Osteocyte (in vitro differentiated cells): ENCODE measurements around the gene OXER1. TPM values are rescaled to one million over a fixed set of nuclear protein-coding genes. Genes with fewer than 3 reads are reported as not detected.

Experiments used
- DNase-seq: peaks from one replicate; pipeline ENCODE4 v3.0.0; 2021; ENCODE audit warnings: mixed read lengths; ENCODE audit not compliant: unreplicated experiment; ENCODE audit errors: extremely low spot score
- H3K27ac Mint-ChIP-seq: one replicate; pipeline ENCODE4 v1.8.0; 2021; ENCODE audit warnings: mild to moderate bottlenecking, mixed read lengths; ENCODE audit not compliant: unreplicated experiment
- H3K27me3 Mint-ChIP-seq: one replicate; pipeline ENCODE4 v1.8.0; 2021; ENCODE audit warnings: mixed read lengths; ENCODE audit not compliant: unreplicated experiment
- H3K36me3 Mint-ChIP-seq: one replicate; pipeline ENCODE4 v1.8.0; 2021; ENCODE audit warnings: mixed read lengths; ENCODE audit not compliant: unreplicated experiment
- H3K4me1 Mint-ChIP-seq: one replicate; pipeline ENCODE4 v1.8.0; 2021; ENCODE audit warnings: mixed read lengths; ENCODE audit not compliant: unreplicated experiment
- H3K4me3 Mint-ChIP-seq: one replicate; pipeline ENCODE4 v1.8.0; 2021; ENCODE audit warnings: mild to moderate bottlenecking, moderate library complexity, mixed read lengths; ENCODE audit not compliant: unreplicated experiment
- H3K9me3 Mint-ChIP-seq: one replicate; pipeline ENCODE4 v1.8.0; 2021; ENCODE audit warnings: mixed read lengths; ENCODE audit not compliant: unreplicated experiment
- CTCF ChIP-seq: fragments of 200-600 bp; sonication (generic); IDR thresholded peaks from 2 replicates; pipeline ENCODE4 v1.5.0; 2021; ENCODE audit warnings: antibody characterized with exemption, mild to moderate bottlenecking, moderate library complexity
- total RNA-seq: library from RNA; stranded (reverse); gene quantifications from 2 replicates; pipeline ENCODE4 v1.2.1, GENCODE V29; 2021

OXER1 gene
- total RNA-seq, 1 donor from 2014 or later, result not detected

- Mint-ChIP-seq H3K4me3 (no peak overlapping the region), H3K36me3 (peaks cover 8% of the 10 kb centered on the region), H3K27ac (no peak overlapping the region), H3K4me1 (no peaks in the 10 kb centered on the region), H3K9me3 (no peaks in the 10 kb centered on the region), H3K27me3 (no peaks in the 10 kb centered on the region)
- no peak for TF ChIP-seq CTCF
- no peak for DNase-seq
These were observed 3.4 kb upstream of the OXER1 start for GRCh38 chr2:42767080-42767898.

- peaks cover 8% of the 10 kb centered on the region for H3K36me3 Mint-ChIP-seq
- H3K27me3 Mint-ChIP-seq, result no peaks in the 10 kb centered on the region
- no peak for TF ChIP-seq CTCF
- H3K27ac Mint-ChIP-seq, result no peak overlapping the region
- DNase-seq, result no peak
- no peak overlapping the region for H3K4me3 Mint-ChIP-seq
- H3K4me1 Mint-ChIP-seq, result no peaks in the 10 kb centered on the region
- no peaks in the 10 kb centered on the region for H3K9me3 Mint-ChIP-seq
These were observed 1.8 kb upstream of the OXER1 start for GRCh38 chr2:42765686-42766085.

- no peak for TF ChIP-seq CTCF
- Mint-ChIP-seq H3K27me3 (no peaks in the 10 kb centered on the region), H3K27ac (no peak overlapping the region), H3K4me1 (no peaks in the 10 kb centered on the region), H3K36me3 (peaks cover 8% of the 10 kb centered on the region), H3K9me3 (no peaks in the 10 kb centered on the region), H3K4me3 (no peak overlapping the region)
- no peak for DNase-seq
These were observed 966 bp upstream of the OXER1 start for GRCh38 chr2:42764901-42765300.

- no peaks in the 10 kb centered on the region for H3K4me1 Mint-ChIP-seq
- no peak for TF ChIP-seq CTCF
These were observed 821 bp downstream of the OXER1 start for GRCh38 chr2:42762823-42763804.

GRCh38 chr2:42762155-42762554, 1.8 kb downstream of the OXER1 start:
- TF ChIP-seq CTCF, result no peak
- Mint-ChIP-seq H3K9me3 (no peaks in the 10 kb centered on the region), H3K4me3 (no peak overlapping the region), H3K4me1 (peaks cover 2% of the 10 kb centered on the region), H3K27me3 (no peaks in the 10 kb centered on the region), H3K27ac (no peak overlapping the region), H3K36me3 (peaks cover 21% of the 10 kb centered on the region)
- DNase-seq, result no peak

More at GRCh38 chr2:42762823-42763804, 821 bp downstream of the OXER1 start:
- H3K9me3 Mint-ChIP-seq, result no peaks in the 10 kb centered on the region
- DNase-seq, result no peak
- peaks cover 20% of the 10 kb centered on the region for H3K36me3 Mint-ChIP-seq
- H3K27me3 Mint-ChIP-seq, result no peaks in the 10 kb centered on the region
- no peak overlapping the region for H3K4me3 Mint-ChIP-seq
- no peak overlapping the region for H3K27ac Mint-ChIP-seq
